Measurements from ENCODE around the gene HTRA2.

DNA sequence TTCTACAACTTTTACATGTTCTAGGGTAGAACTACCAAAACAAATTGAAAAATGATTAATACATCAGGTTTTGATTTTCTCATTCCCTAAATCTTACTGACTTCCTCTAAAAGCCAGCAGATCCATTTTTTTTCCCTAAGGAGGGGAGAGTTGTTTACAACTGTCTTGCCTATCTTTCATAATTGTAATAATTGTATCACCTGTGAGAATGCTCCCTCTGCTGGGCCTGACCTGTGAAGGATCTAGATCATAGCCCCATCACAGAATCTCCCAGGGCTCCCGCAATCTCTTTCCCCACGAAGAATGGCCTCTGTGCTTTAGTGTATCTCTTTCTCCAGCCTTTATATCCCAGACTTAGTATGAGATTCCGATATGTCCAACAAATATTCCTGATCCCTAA is 14.9 kb downstream of the HTRA2 start:
- TF ChIP-seq POLR2AphosphoS5 (IDR thresholded peaks at IDR 0.05; ENCODE audit: borderline replicate concordance, low read depth, low read length) (no peak), EZH2 (IDR thresholded peaks at IDR 0.05) (no peak), FOXP2 (optimal IDR thresholded peaks at IDR 0.05; ENCODE audit: control extremely low read depth, extremely low read length, insufficient read depth) (no peak)

All from SK-N-MC (cell line).